Left forelimb (tissue), 1 donor: Measurements from ENCODE around the gene WASHC4.

Experiments used
- DNase-seq: peaks from one replicate; pipeline ENCODE4 v3.0.0-alpha.2; 2018; ENCODE audit warnings: low spot score

The WASHC4 gene

DNA sequence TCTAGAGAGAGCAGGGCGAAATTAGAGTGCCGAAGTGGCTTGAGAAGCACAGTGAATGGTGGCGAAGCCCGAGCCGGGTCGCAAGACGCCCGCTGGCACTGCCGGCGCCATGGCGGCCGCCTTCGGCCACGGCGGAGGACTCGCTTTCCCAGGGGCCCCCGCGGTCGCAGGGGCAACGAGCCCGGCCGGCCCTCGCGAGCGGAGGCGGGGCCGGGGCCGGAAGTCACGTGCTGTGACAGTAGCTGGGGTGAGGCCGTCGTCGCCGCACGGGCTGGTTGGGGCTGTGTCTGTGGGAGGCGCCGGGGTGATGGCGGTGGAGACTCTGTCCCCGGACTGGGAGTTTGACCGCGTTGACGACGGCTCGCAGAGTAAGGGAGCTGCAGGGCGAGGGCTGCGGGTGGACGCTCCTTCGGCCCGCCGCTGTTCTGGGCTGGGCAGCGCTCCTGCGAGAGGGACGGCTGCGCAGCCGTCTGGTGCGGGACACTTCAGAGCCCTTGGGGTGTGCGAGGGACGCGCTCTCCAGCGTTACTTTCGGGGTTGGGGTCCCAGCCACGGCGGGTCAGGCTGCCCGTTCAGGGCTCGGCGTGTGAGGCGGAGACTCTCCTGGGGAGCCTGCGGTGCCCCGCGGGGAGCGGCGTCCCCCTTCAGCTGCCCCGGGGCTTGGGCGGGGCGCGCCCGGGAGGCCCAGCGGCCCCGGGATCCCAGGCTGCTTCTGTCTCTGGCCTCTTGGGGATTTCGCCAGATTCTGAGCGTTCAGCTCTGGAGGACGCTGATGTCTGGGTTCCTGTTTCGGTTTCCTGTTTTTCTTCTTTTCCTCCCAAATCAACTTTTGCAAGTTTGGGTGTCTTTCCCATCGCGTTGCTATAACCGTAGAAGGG, at the start of gene WASHC4:
WASHC4 (plus strand) TSS at position 238 of the 878 bp plus-strand sequence; CDS start at position 308, 70 bp downstream.
- DNase-seq, result peak; percentile 95

GRCh38 chr12:105060715-105061378, 46.7 kb upstream of the WASHC4 start:
- DNase-seq, result no peak

GRCh38 chr12:105064564-105065178, 42.9 kb upstream of the WASHC4 start:
- DNase-seq, result no peak

DNA sequence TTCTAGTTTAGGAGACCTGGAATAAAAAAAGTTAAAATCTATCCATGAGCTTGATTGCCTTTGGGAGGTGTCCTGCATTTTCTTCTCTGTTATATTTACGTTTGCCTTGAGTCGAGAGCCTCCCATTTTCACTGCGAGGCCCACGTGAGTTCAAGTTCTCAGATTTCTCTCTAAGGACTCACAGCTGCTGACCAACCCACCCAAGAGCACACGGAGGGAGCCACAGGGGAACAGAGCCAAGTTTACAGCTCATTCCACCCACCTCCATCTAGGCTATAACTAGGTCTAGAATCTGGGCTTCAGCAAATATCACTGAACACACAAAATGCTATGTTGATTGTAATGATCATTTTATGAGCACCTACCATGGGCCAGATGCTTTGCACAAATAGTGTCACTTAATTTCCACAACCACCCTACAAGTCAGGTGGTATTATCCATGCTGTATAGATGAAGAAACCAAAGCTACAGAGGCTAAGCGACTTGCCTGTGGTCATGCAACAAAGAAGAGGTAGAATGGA, 40.0 kb upstream of the WASHC4 start:
- DNase-seq, result no peak

DNA sequence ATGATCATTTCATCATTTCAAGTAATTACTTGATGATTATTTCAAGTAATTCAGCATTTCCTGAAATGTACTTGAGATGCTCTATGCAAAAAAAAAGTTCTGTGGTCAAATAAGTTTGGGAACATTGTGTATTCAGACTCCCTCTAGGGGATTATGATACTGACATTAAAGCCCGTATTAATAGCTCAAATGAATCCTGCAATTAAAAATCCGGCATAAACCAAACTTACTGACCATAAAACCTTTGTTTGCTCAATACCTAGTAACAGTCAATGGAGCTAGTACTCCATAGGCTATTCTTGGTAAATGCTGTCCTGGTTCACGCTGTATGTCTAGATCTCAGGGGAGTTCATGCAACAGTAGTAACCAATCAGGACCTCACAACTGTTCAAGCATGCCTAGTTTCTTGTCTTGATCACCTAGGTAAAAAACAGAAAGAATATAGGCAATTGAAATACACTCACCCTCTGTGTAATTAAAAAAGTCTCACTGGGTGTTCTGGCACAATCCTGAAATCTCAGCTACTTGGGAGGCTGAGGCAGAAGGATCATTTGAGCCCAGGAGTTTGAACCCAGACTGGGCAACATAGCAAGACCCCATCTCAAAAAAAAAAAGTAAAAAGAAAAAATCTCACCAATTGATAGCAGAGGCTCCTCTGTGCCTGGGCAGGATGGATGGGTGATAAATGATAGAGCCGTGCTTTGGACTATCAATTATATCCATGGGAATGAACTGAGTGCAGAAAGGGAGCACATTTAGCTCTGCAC, 37.4 kb upstream of the WASHC4 start:
- DNase-seq, result no peak

- DNase-seq, result no peak
Observed at GRCh38 chr12:105071981-105072380, 35.5 kb upstream of the WASHC4 start.

GRCh38 chr12:105072888-105073488, 34.5 kb upstream of the WASHC4 start:
- no peak for DNase-seq

DNA sequence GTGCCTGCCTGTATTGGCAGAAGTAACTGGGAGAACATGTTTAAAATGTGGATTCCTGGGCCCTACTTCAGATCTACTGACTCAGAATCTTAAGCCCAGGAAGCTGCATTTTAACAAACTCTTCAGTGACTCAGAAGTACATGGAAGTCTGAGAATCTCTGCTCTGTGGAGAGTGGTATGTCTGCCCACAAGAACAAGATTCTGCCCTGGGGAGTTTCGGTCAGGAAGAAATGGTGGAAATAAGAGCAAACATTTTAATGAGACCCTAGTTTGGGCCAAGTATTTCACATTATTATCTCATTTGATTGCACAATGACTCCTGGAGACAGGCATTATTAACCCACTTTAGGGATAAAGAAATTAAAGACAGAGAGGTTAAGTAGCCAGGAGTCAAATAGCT, 31.4 kb upstream of the WASHC4 start:
- no peak for DNase-seq

DNA sequence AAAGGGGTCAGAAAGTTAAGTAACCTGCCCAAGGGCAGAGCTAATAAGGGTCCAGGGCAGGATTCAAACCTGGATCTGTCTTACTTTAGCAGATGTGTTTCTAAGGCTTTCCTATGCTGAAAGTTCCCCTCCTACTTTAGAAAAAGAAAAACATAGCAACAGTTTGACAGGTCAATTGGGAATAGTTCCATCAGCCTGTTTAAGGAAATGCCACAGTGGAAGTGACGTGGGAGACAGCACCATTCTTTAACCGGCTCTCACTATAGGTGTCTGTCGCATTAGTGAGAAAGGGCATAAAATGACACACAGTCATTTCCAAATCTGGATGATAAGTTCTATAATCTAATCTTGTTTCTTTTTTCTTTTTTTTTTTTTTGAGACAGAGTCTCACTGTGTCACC, 30.6 kb upstream of the WASHC4 start:
- no peak for DNase-seq

DNA sequence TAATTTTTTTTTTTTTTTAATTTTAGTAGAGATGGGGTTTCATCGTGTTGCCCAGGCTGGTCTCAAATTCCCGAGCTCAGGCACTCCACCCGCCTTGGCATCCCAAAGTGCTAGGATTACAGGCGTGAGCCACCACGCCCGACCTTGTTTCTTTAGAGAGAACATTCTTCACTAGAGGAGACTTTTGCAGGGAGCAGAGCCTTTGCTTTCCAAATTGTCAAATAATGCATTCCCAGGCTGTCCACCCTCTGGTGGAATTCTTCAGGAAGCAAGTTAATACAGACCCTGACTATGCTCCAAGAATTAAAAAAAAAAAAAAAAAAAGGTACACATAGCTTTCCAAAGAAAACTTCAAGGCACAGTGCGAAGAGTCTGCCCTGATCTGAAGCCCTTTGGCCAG, 30.1 kb upstream of the WASHC4 start:
- DNase-seq, result no peak

DNA sequence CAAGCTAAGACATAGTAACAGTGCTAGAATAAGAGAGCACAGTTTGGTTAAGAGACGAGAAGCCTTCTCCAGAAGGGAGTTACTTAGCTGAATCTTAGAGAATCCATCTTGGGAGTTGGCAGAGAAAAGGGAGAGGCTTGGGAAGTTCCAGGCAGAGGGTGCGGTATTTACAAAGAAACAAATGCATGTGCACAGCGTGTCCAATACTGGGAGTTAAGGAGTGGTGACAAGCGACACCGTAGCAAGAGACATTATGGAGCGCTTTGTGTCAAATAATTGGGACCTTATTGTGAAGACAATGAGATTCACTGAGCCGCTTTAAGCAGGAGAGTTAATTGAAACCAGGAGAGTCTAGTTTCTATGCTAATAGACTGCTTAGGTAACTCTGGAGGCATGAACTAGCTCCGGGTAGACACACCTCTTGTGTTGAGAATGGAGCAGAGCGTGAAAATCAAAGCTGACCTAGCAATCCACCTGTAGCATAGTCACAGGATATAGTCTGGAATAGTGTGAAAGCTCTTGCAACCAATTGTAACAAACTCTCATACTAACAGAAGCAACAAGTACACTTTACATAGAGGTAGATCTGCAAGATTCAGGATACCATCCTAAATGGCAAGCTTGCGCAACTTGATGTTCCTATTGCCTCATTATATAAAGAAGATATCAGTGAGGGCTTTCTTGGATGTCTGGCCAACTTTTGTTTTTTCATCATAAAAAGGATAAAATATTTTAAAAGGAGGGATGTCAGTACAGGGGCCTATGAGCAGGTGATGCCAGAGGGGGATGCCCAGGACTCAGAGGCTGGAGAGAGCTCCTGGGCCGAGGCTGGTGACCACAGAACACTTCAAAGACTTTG, 28.6 kb upstream of the WASHC4 start:
- no peak for DNase-seq

DNA sequence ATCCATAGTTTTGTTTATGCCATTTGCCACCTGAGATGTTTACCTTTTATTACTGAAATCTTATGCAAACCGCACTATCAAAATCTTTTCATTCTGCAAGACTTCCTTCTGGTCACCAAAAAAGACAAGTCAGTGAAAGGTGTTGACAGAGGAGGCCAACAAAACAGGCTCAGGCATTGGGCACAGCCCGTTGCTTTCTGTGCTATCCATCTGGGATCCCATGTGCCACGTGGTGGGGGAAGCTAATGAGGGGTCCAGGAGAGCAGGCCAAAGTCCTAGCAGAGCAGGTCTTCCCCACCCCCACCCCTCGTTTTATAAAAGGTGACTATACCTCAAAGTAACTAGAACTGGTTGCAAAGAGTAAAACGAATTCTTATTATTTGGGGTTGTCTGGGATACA, 24.5 kb upstream of the WASHC4 start:
- no peak for DNase-seq

DNA sequence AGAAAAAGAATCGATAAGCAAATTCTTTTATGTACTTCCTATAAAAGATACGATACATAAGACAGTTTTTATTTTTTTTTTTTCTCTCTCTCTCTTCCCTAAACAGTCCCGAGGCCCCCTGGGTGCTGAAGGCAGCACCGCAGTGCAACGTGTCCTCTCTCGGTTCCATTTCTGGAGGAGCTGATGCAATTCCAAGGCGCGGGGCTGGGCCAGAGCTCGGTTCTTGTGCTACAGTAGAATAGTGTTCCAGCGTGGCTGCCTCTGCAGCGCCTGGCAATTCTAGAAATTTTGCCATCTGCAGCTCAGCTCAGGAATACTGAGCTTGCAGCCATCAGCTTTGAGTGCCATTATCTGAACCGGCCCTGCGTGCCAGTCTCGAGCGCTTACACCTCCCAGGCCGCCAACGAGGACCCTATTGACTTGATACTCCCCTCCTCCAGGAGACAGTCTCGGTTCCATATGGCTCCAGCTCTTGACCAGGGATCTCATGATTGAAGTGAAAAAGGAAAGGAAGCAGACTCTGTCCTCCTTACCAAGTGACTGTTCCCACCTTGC, 23.9 kb upstream of the WASHC4 start:
- DNase-seq, result peak; percentile 68

DNA sequence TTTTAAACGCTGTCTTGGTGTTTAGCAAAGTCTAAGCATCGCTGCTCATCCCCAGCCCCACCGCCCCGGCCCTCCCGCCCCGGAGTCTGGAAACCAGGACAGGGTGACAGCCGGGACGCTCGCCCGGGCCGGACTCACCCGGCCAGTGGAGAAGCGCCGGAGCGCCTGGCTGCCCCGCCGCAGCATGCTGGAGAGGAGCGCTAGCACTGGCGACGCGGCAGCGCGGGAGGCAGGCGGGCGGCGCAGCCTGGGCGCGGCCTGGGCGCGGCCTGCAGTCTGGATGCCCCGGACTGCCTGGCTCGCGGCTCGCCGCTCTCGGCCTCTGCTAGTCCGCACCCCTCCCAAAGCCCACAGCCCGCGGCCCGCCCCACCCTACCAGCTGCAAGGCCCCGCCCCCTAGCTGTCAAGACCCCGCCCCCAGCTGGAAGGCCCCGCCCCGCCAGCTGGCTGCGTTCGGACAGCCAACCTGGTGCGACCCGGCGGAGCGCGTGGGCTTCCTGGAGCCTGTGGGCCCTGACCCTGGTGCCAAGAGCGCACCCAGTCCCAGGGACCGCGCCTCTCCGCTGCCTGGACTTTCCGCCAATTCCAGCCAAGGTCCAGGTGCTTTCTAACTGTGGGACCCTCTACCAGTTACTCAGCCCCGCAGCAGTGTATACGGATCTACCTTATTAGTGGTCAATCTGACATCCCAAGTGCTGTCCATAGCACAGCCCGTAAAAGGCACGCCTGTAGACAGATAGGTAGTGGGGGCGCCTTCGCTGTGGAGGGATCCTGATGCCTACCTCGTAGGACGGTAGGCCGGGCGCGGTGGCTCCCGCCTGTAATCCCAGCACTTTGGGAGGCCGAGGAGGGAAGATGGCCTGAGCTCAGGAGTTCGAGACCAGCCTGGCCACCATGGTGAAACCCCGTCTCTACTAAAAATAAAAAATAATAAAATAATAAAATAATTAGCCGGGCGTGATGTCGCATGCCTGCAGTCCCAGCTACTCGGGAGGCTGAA, 23.0 kb upstream of the WASHC4 start, which contains the start of gene ALDH1L2:
ALDH1L2 (minus strand) TSS at position 208 of the 1,000 bp plus-strand sequence; CDS start at position 186, 22 bp downstream.
- peak; percentile 88 for DNase-seq

DNA sequence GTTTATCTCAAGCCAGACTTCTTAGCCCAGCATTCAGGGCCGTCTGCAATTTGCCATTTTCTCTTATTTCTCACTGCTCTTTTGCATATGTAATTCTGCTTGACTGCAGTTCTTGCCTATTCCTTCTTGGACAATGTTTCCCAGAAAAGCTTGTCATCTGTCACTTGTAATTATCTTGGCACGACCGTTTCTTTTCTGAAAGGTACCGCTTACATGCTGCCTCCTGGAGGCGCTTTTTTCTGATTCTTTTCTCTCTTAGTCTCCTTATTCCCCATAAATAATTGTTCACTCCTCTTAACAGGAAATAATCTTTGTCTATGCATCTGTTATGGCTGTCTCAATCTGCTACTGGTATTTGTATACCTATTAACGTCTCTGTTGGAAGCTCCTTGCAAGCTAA, 22.0 kb upstream of the WASHC4 start:
- DNase-seq, result no peak

DNA sequence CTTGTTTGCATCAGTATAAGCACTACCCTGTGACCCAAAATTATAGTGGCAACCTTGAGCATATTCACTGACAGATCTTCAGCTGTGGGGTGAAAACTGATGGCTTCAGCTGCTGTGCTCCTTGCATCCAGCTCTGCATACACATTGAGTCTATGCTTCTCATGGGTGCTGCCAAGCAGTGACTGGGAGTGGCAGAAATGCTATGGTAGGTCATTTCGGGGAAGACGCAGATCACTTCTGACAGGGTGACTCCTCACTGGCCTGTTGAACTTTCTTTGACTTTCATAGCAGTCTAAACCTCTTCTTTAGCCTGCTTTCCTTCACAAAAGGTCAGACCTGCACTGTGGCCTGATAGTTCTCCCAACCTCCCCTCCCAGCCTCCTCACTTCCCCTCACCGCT, 17.7 kb upstream of the WASHC4 start:
- DNase-seq, result no peak

- DNase-seq, result no peak
Observed at GRCh38 chr12:105090361-105090760, 17.2 kb upstream of the WASHC4 start.

- DNase-seq, result no peak
Observed at GRCh38 chr12:105091476-105092206, 15.9 kb upstream of the WASHC4 start.
